DOHH2 (cell line): ENCODE measurements around the gene CCDC106.

ENCODE experiments used
- CTCF ChIP-seq: fragments of 200-600 bp; sonication (generic); IDR thresholded peaks from one replicate; pipeline ENCODE4 v1.5.1; 2014; ENCODE audit warnings: antibody characterized with exemption, mild to moderate bottlenecking, low read depth, low read length; ENCODE audit not compliant: poor library complexity, severe bottlenecking
- EZH2phosphoT487 ChIP-seq: fragments of 200-600 bp; sonication (generic); IDR thresholded peaks from 2 replicates; pipeline ENCODE4 v1.6.1; 2017; ENCODE audit warnings: borderline replicate concordance, mild to moderate bottlenecking, antibody characterized with exemption, low read length, moderate library complexity, mixed read lengths

- TF ChIP-seq EZH2phosphoT487 (no peak), CTCF (no peak)
These were observed 38.7 kb upstream of the CCDC106 start for GRCh38 chr19:55609326-55609725.
